Stimulated activated CD8-positive, alpha-beta memory T cell treated with anti-CD3 and anti-CD28 coated beads, Interleukin-7, amount 100 ng/mL, for 1 hour (primary cell): ENCODE measurements around the gene COX10.
A peak's percentile ranks its signal among the peaks of the same experiment; 100 is the strongest.
"Not testable (repeated sequence)": the region's sequence is repeated elsewhere in the genome, so short reads cannot be mapped to it uniquely, and the experiment has no call there.

Experiments
- DNase-seq, 2 donors: peaks; one replicate each; pipeline ENCODE4 v3.0.0-alpha.2; 2020; ENCODE audit warnings: low read depth in 2 of 2

COX10 gene

GRCh38 chr17:14069251-14070021 is at the start of gene COX10:
Gene COX10 (plus strand): TSS chr17:14069504. CDS start chr17:14069606, 102 bp downstream.
- peak; percentile 69 to 75 for DNase-seq

GRCh38 chr17:14021651-14022294 is 47.5 kb upstream of the COX10 start:
- DNase-seq, result not testable (repeated sequence)

- DNase-seq, result not testable (repeated sequence)
Measured at GRCh38 chr17:14029755-14030154, 39.5 kb upstream of the COX10 start.

DNA sequence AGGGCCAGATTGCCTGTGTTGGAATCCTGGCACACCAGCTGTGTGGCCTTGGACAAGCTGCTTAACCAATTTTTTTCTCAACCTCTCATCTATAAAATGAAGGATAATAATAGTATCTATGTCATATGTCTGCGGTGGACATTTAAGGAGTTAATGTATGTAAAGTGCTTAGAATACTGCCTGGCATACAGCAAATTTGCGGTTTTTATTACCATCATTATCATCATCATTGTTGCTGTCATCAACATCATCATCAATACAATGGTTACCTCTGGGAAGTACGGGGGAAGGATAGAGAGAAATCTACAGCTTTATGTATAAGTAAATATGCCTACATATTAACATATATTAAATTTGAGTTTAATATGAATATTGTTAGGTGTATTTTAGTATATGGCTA is 37.1 kb upstream of the COX10 start:
- DNase-seq, result no peak

GRCh38 chr17:14033166-14033565 is 36.1 kb upstream of the COX10 start:
- no peak for DNase-seq

GRCh38 chr17:14037453-14037852 is 31.9 kb upstream of the COX10 start:
- DNase-seq, result no peak

GRCh38 chr17:14038206-14038605 is 31.1 kb upstream of the COX10 start:
- no peak for DNase-seq

- no peak for DNase-seq
Measured at GRCh38 chr17:14042411-14042810, 26.9 kb upstream of the COX10 start.

DNA sequence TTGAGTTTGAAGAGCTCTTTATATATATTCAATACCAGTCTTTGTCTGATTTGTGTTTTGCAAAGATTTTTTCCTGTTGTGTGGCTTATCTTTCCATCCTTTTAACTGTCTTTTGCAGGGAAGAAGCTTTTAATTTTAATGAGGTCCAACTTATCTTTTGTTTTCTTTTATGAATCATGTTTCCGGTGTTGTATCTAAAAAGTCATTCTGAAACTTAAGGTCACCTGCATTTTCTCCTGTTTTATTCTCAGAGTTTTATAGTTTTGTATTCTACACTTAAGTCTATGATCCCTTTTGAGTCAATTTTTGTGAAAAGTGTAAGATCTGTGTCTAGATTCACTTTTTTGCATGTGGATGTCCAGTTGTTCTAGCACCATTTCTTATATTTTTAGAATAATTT is 24.6 kb upstream of the COX10 start:
- no peak for DNase-seq

- DNase-seq, result no peak
Measured at GRCh38 chr17:14046978-14047377, 22.3 kb upstream of the COX10 start.

- no peak for DNase-seq
Measured at GRCh38 chr17:14047591-14047990, 21.7 kb upstream of the COX10 start.

DNA sequence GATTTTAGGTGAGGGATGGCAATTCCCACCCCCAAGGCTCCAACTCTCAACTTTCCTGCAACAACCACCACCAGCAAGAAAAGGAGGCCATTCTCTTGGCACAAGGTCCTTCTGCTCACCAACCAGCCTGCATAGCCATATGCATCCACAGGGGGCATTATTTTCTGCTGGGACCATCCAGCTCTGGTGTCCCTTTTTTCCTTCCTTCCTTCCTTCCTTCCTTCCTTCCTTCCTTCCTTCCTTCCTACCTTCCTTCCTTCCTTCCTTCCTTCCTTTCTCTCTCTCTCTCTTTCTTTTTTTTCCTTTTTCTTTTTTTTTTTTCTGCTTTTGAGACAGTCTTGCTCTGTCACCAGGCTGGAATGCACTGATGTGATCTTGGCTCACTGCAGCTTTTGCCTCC is 21.1 kb upstream of the COX10 start:
- DNase-seq, result no peak

- DNase-seq, result no peak
Measured at GRCh38 chr17:14050616-14051015, 18.7 kb upstream of the COX10 start.

DNA sequence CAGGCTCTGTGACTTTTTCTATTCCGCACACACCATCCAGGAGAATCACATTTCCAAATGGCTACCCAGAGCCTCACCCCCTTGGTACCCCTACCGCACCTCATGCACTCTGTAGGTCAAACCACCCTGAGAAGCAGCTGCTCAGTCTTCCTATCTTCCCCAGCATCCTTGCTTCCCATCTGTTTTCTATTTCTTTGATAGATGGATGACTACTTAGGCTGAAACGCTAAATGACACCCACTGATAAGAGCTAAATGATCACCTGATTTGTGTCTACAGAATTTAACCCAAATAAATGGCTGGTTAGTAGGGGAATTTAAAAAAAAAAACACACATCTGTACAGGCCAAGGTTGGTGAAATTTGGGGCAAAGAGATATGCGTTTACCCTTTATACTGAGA is 17.6 kb upstream of the COX10 start:
- no peak for DNase-seq

DNA sequence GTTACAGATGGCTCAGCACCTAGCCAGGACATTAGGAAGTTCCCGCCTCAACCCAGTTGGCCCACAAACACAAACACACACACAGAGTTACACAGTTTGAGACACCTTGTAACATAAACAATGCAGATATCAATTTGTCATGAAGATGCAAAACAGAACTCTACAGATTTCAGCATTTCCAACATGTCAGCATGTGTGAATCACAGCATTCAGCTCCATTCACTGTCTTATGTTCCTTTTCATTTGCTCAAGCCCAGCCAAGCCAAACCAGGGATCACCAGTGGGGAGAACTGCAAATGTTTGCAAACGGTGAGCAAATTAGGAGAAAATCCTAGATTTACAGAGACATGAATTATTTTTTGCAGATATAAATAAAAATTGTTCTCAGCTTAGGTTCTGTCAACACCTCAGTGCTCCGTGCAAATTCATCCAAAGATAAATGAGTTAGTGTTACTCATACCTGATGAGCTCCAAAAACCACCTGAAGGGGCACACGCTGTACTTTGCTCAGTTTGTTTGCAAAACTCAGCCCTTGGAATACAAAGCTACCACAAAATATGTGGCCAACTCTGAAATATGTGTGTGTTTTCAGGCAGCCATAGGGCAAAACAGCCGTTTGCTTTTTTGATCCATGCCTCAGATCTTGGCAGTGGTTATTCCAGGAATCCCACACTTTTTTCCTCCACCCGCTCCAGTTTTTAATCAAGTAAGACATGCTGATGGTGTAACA is 16.3 kb upstream of the COX10 start:
- no peak for DNase-seq

DNA sequence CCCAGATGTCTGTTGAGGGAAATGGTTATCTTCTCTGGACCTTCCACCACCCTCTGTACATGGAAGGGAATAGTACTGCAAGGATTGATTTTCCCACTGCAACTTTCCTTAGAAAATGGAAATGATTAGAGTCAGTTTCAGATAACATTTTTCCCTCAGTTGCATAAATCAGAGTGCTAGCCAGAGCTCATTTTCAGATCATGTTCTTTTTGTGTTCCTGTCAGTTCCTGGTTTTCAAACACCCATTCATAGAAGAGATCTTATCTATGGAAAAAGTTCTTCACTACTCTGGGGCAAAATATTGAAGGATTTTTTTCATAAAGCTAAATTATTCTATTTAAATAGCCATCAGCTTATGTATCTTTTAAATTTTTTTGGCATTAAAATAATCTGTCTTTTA is 11.7 kb upstream of the COX10 start:
- no peak for DNase-seq

GRCh38 chr17:14058051-14058450 is 11.3 kb upstream of the COX10 start:
- no peak for DNase-seq

GRCh38 chr17:14060706-14061105 is 8.6 kb upstream of the COX10 start:
- no peak for DNase-seq

- DNase-seq, result no peak
Measured at GRCh38 chr17:14061666-14062560, 7.4 kb upstream of the COX10 start.

DNA sequence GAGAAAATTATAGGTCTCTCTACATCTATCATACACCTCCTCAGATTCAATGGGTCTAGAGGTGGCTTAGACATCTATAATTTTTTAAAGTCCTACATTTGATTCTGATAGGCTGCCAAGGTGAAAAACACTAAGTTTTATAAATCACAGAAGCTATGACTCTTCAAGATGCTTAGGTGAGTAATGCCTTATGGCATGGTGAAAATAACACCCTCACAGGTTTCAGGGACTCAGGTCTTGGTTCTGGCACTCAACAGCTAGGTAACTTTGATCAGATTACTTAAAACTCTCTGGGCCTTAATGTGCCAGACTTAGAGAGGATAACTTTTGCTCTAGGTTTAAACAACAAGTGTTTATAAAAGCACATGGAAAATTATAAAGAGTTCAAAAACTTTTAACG is 2.0 kb upstream of the COX10 start:
- no peak for DNase-seq

GRCh38 chr17:14068542-14069250 is 608 bp upstream of the COX10 start:
- DNase-seq, result no peak
